IPS-18a (cell line): ENCODE measurements around the gene TPRG1L.

ENCODE experiments used
- H3K27ac ChIP-seq: one replicate; pipeline ENCODE4 v1.5.1; 2013; ENCODE audit warnings: low read length
- H3K27me3 ChIP-seq: one replicate; pipeline ENCODE4 v1.6.1; 2013; ENCODE audit warnings: mild to moderate bottlenecking, low read length; ENCODE audit not compliant: control insufficient read depth, insufficient read depth
- H3K36me3 ChIP-seq: one replicate; pipeline ENCODE4 v1.6.1; 2013; ENCODE audit warnings: low read depth, low read length; ENCODE audit not compliant: control insufficient read depth
- H3K4me1 ChIP-seq: one replicate; pipeline ENCODE4 v1.6.1; 2013; ENCODE audit warnings: low read depth, low read length; ENCODE audit not compliant: control insufficient read depth
- H3K4me3 ChIP-seq: one replicate; pipeline ENCODE4 v1.5.1; 2013; ENCODE audit warnings: low read length
- H3K9ac ChIP-seq: one replicate; pipeline ENCODE4 v1.6.1; 2013; ENCODE audit warnings: mild to moderate bottlenecking, low read length, moderate library complexity
- H3K9me3 ChIP-seq: one replicate; pipeline ENCODE4 v1.6.1; 2013; ENCODE audit warnings: low read depth, low read length; ENCODE audit not compliant: control insufficient read depth

TPRG1L gene

DNA sequence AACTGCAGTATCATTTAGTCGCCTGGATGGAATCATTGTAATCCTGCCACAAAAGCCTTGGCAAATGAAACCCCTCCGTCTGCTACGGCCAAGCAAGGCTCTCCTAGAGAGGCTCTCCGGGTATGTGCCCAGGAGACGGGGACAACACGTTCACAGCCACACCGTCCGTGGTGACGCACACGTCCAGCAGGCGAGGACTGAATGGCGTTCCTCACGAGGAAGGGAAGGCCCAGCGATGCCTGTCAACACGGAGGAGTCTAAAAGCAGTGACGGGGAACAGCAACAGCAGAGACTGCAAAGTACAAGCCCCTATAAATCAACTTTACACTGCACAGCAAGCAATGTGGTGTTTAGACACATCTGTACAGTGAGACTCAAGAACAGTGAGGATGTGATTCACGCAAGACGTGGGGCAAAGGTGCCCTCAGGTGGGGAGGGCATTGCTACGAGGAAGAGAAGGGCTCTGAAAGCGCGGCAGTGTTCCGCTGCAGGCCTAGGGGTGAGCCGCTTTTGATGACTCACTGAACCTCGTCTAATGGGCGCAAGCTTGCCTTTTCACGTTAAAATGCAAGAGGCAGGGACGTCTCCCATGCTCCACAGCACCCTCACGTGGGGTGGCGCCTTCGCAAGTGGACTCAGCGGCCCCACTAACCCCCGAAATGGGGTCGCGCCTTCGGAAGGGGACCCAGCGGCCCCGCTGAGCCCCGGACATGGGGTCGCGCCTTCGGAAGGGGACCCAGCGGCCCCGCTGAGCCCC is 18.3 kb downstream of the TPRG1L start:
- Histone ChIP-seq H3K4me3 (no peak overlapping the region), H3K27ac (no peak overlapping the region), H3K27me3 (no peaks in the 10 kb centered on the region), H3K9me3 (no peaks in the 10 kb centered on the region), H3K9ac (no peak overlapping the region), H3K36me3 (peaks cover 13% of the 10 kb centered on the region), H3K4me1 (no peaks in the 10 kb centered on the region)

- peaks cover 13% of the 10 kb centered on the region for H3K36me3 ChIP-seq
- no peak overlapping the region for H3K4me3 ChIP-seq
- no peak overlapping the region for H3K9ac ChIP-seq
- no peaks in the 10 kb centered on the region for H3K9me3 ChIP-seq
- no peak overlapping the region for H3K27ac ChIP-seq
- H3K27me3 ChIP-seq: peaks cover 5% of the 10 kb centered on the region
- peaks cover 3% of the 10 kb centered on the region for H3K4me1 ChIP-seq
These were observed 19.5 kb downstream of the TPRG1L start for GRCh38 chr1:3644273-3644672.

GRCh38 chr1:3645247-3645646 is 20.4 kb downstream of the TPRG1L start:
- no peak overlapping the region for H3K9ac ChIP-seq
- peaks cover 9% of the 10 kb centered on the region for H3K27me3 ChIP-seq
- H3K4me3 ChIP-seq: no peak overlapping the region
- H3K27ac ChIP-seq: no peak overlapping the region
- H3K36me3 ChIP-seq: peaks cover 13% of the 10 kb centered on the region
- no peaks in the 10 kb centered on the region for H3K9me3 ChIP-seq
- H3K4me1 ChIP-seq: peaks cover 4% of the 10 kb centered on the region

DNA sequence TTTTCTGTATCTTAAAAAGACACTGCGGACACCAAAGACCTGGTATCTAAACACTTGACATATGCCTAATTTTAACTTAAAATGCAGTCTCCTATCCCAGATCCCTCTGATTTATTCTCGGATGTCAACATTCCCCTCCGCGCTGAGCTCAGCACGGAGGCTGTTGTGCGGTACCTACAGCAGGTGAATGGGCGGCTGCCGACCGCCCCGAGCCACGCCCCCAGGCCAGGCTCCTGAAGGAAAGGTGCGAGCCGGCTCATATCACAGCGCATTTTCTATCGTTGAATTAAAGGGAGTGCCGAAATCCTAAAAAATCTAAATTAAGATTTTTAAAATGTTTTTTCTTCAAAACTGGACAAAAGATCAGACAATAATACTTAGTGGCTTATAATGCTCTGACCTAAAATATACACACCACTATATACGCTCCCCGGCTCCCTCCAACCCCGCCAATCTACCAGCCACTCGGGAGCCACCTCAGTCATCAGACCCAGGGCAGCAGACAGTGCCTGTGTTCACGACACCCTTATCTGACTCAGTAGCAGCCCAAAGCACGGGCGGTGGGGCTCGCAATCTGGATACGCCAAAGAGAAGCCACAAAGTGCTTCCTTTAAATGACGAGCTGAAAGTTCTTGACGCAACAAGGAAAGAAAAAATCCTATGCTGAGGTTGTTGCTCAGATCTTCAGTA is 21.0 kb downstream of the TPRG1L start:
- Histone ChIP-seq H3K4me3 (no peak overlapping the region), H3K9ac (no peak overlapping the region), H3K36me3 (peaks cover 13% of the 10 kb centered on the region), H3K27me3 (peaks cover 15% of the 10 kb centered on the region), H3K27ac (no peak overlapping the region), H3K4me1 (peaks cover 4% of the 10 kb centered on the region), H3K9me3 (no peaks in the 10 kb centered on the region)

GRCh38 chr1:3646596-3646995 is 21.8 kb downstream of the TPRG1L start:
- Histone ChIP-seq H3K36me3 (peaks cover 13% of the 10 kb centered on the region), H3K9ac (no peak overlapping the region), H3K9me3 (no peaks in the 10 kb centered on the region), H3K27ac (no peak overlapping the region), H3K27me3 (peaks cover 23% of the 10 kb centered on the region), H3K4me1 (peaks cover 4% of the 10 kb centered on the region), H3K4me3 (no peak overlapping the region)

DNA sequence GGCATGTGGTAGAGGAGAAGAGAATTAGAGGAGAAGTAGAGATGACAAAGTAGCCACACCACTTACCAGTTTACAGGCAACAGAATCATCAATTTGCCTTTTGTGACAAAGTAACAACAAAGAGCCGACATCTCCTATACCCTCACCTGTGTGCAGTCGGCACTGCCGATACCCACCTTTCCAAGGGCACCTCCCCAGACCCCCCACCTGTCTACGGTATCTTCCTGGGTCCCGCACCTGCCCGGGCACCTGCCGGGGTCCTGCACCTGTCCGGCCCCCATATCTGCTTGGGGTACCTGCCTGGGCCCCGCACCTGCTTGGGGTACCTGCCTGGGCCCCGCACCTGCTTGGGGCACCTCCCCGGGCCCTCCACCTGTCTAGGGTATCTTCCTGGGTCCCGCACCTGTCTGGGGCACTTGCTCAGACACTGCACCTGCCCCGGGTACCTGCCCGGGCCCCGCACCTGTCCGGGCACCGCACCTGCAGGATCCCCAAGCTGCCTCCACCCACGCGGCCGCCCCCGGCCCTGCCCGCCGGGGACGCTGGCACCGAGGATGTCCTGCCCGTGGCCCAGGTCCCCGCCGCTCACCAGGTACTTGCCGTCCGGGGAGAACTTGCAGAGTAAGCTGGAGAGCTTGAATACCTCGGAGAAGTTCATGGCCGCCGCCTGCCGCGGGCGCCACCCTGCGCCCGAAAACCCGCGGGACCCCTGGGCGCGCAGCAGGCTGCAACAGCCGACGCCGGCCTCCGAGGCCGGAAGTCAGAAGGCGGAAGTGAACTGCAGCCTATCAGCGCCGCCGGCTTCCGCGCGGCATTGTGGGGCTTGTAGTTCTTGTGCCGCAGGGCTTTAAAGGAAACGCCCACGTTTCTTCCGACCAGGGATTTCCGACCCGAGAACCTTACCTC is 24.8 kb downstream of the TPRG1L start, which contains the start of gene WRAP73:
Gene WRAP73, minus strand, starts transcription at position 762 of the 906 bp plus-strand sequence. Its CDS starts 104 bp downstream, at position 658.
- peak within 1 kb of the TSS; percentile 39 for H3K9ac ChIP-seq
- H3K27me3 ChIP-seq: peaks cover 53% of the 10 kb centered on the region
- H3K4me3 ChIP-seq: peak within 1 kb of the TSS; percentile 84
- no peaks in the 10 kb centered on the region for H3K9me3 ChIP-seq
- peaks cover 4% of the 10 kb centered on the region for H3K4me1 ChIP-seq
- H3K27ac ChIP-seq: no peak within 1 kb of the TSS
- H3K36me3 ChIP-seq: peaks cover 11% of the 10 kb centered on the region

DNA sequence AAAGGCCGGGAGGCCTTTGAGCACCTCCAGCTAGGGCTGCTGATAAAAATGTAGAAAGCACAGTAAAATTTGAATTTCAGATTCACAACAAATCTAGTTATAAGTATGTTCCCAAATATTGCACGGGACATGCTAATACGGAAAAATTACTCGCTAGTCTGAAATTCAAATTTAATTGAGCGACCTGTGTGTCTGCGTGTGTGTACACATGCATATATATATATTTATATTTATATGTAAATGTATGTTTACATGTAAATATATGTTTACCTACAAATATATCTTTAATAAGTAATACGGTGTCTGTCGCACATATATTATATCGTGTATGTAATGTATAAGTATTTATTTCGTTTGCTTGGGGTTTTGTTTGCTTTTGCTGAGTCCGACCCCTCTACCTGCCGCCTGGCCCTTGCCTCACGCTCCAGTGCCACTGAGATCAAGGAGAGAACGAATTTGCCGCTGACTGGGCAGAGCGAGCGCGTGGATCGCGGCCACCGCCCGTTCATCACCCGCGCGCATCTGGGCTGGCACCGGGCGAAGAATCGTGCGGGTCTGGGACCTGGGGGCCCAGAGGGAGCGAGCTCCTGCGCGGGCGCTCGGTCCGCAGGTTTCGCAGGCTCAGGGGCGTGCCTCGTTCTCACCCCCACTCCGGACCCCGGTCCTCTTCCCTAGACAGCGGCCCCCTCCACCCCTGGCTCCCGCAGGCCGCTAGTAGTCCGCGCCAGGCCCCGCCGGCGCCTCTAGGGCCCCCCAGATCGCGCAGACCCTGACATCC is 25.6 kb downstream of the TPRG1L start:
- Histone ChIP-seq H3K36me3 (peaks cover 8% of the 10 kb centered on the region), H3K27me3 (peaks cover 61% of the 10 kb centered on the region), H3K4me1 (peaks cover 4% of the 10 kb centered on the region), H3K27ac (no peak overlapping the region), H3K9ac (no peak overlapping the region), H3K4me3 (peak overlapping the region; percentile 84), H3K9me3 (no peaks in the 10 kb centered on the region)

DNA sequence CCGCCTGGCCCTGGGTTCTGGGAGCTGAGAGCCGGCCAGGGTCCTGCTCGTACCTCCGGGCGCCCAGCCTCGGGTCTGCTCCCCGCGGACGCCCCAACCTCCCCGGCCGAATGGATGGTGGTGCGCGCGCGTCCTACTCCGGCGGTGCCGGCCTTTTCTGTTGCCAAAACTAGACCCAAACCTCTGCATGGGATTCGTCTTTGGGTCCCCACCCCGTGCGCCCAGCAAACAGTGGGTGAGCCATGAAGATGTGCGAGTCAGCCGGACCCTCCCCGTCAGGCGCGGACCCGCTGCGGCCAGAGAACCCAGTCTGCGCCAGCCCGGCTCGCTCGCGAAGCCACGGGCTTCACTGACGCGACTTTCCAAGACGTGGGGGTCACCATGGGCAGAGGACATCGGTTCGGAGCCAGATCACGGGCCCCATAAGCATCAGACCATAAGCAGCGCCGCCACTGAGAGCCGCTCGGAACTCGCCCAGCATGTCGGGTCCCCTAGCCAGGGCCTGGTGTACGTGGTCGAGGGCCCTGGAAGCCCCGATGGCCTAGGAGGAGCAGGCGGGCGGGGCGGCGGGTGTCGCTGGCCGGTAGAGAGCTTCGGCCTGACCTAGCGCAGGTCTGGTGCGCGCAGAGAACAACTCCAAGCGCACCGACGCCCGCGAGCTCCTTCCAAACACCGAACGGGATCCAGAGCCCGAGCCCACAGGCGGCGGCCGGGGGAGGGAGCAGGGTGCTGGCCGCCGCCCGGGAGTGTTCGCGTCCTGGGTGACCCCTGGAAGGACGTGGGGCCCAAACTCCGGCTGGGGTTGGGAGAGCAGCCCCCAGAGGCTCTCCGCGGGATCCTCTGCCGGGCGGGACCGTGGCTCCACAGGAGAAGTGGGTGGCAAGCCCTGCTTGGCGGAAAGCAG is 26.5 kb downstream of the TPRG1L start:
- H3K9me3 ChIP-seq: no peaks in the 10 kb centered on the region
- H3K4me3 ChIP-seq: peak overlapping the region; percentile 50
- peaks cover 4% of the 10 kb centered on the region for H3K4me1 ChIP-seq
- H3K36me3 ChIP-seq: peaks cover 8% of the 10 kb centered on the region
- H3K9ac ChIP-seq: no peak overlapping the region
- no peak overlapping the region for H3K27ac ChIP-seq
- H3K27me3 ChIP-seq: peaks cover 70% of the 10 kb centered on the region

- H3K36me3 ChIP-seq: peaks cover under 1% of the 10 kb centered on the region
- no peak within 1 kb of the TSS for H3K9ac ChIP-seq
- no peak within 1 kb of the TSS for H3K27ac ChIP-seq
- H3K27me3 ChIP-seq: peaks cover 77% of the 10 kb centered on the region
- no peaks in the 10 kb centered on the region for H3K9me3 ChIP-seq
- peak within 1 kb of the TSS; percentile 50 for H3K4me3 ChIP-seq
- peaks cover 4% of the 10 kb centered on the region for H3K4me1 ChIP-seq
These were observed 27.2 kb downstream of the TPRG1L start, which contains the start of gene TP73 for GRCh38 chr1:3651930-3652547. TP73 (plus strand) TSS chr1:3652516; CDS start chr1:3682366, 29,850 bp downstream.
